Liver (tissue), 9 donors: ENCODE results near the gene UNC79. TPM values are rescaled to one million over a fixed set of nuclear protein-coding genes. Genes with fewer than 3 reads are reported as not detected.

Experiments used
- DNase-seq: peaks from one replicate; pipeline ENCODE4 v3.0.0-alpha.2; 2017; ENCODE audit warnings: low spot score
- H3K27ac ChIP-seq, 2 donors: one replicate each; pipeline ENCODE4 v1.7.0; 2013; ENCODE audit warnings: inconsistent platforms in 2 of 2, low read length in 2 of 2, control low read depth in 1 of 2, low read depth in 1 of 2, mild to moderate bottlenecking in 1 of 2
- H3K27me3 ChIP-seq, 4 donors: one replicate each; pipeline versions ENCODE4 v1.6.1 to v1.7.0; 2013; ENCODE audit warnings: low read length in 3 of 4, inconsistent platforms in 1 of 4, mild to moderate bottlenecking in 1 of 4, moderate library complexity in 1 of 4; ENCODE audit not compliant: control insufficient read depth in 4 of 4, insufficient read depth in 4 of 4
- H3K36me3 ChIP-seq, 4 donors: one replicate each; pipeline versions ENCODE4 v1.6.1 to v1.7.0; 2013; ENCODE audit warnings: low read length in 3 of 4, mild to moderate bottlenecking in 3 of 4, low read depth in 1 of 4, moderate library complexity in 1 of 4; ENCODE audit not compliant: control insufficient read depth in 4 of 4, insufficient read depth in 3 of 4
- H3K4me1 ChIP-seq, 4 donors: one replicate each; pipeline versions ENCODE4 v1.6.1 to v1.7.0; 2013; ENCODE audit warnings: low read length in 3 of 4, mild to moderate bottlenecking in 3 of 4, moderate library complexity in 1 of 4; ENCODE audit not compliant: control insufficient read depth in 4 of 4, insufficient read depth in 4 of 4
- H3K4me3 ChIP-seq, 3 donors: one replicate each; pipeline versions ENCODE4 v1.6.1 to v1.7.0; 2013; ENCODE audit warnings: low read length in 3 of 3, control low read depth in 1 of 3, low read depth in 1 of 3, mild to moderate bottlenecking in 1 of 3
- H3K9ac ChIP-seq, 2 donors: one replicate each; pipeline ENCODE4 v1.7.0; 2013; ENCODE audit warnings: low read length in 2 of 2, mild to moderate bottlenecking in 2 of 2, moderate library complexity in 2 of 2, control low read depth in 1 of 2, low read depth in 1 of 2
- H3K9me3 ChIP-seq, 4 donors: one replicate each; pipeline versions ENCODE4 v1.6.1 to v1.7.0; 2013; ENCODE audit warnings: low read length in 3 of 4; ENCODE audit not compliant: control insufficient read depth in 4 of 4
- EGR1 ChIP-seq, 2 donors: IDR thresholded peaks; 2 replicates each; pipeline ENCODE4 v1.6.1; 2016 to 2018; ENCODE audit warnings: antibody characterized with exemption in 2 of 2, low read depth in 2 of 2
- FOXA1 ChIP-seq: IDR thresholded peaks from 2 replicates; pipeline ENCODE4 v1.6.1; 2016; ENCODE audit warnings: antibody characterized with exemption
- FOXA2 ChIP-seq: IDR thresholded peaks from 2 replicates; pipeline ENCODE4 v1.6.1; 2016; ENCODE audit warnings: antibody characterized with exemption
- GABPA ChIP-seq, 2 donors: IDR thresholded peaks in 1 of 2; conservative IDR thresholded peaks in 1 of 2; 2 replicates each; pipeline ENCODE4 v1.6.1; 2016; ENCODE audit warnings: antibody characterized with exemption in 2 of 2, mild to moderate bottlenecking in 1 of 2, moderate library complexity in 1 of 2
- HNF4A ChIP-seq, 2 donors: conservative IDR thresholded peaks; 2 replicates each; pipeline ENCODE4 v1.6.1; 2016; ENCODE audit warnings: antibody characterized with exemption in 2 of 2, mild to moderate bottlenecking in 2 of 2
- HNF4G ChIP-seq: IDR thresholded peaks from 2 replicates; pipeline ENCODE4 v1.6.1; 2016; ENCODE audit warnings: antibody characterized with exemption
- JUND ChIP-seq, 2 donors: IDR thresholded peaks; 2 replicates each; pipeline ENCODE4 v1.6.1; 2016; ENCODE audit warnings: antibody characterized with exemption in 2 of 2
- NR2F2 ChIP-seq: IDR thresholded peaks from 2 replicates; pipeline ENCODE4 v1.6.1; 2016; ENCODE audit warnings: antibody characterized with exemption
- RAD21 ChIP-seq, 2 donors: IDR thresholded peaks; 2 replicates each; pipeline ENCODE4 v1.6.1; 2016; ENCODE audit warnings: antibody characterized with exemption in 2 of 2, mild to moderate bottlenecking in 2 of 2
- RXRA ChIP-seq, 2 donors: IDR thresholded peaks; 2 replicates each; pipeline ENCODE4 v1.6.1; 2017 to 2018; ENCODE audit warnings: antibody characterized with exemption in 2 of 2, mild to moderate bottlenecking in 1 of 2
- SP1 ChIP-seq: IDR thresholded peaks from 2 replicates; pipeline ENCODE4 v1.6.1; 2018; ENCODE audit warnings: antibody characterized with exemption, mild to moderate bottlenecking
- YY1 ChIP-seq: IDR thresholded peaks from 2 replicates; pipeline ENCODE4 v1.6.1; 2016; ENCODE audit warnings: antibody characterized with exemption, mild to moderate bottlenecking
- WGBS: extraction: QIAGEN DNeasy Blood & Tissue Kit; methylation state at CpG from one replicate; pipeline ENCODE4 v1.1.7; 2013; 5-methylcytosine and 5-hydroxymethylcytosine counted together
- polyA plus RNA-seq, 2 donors: library from polyadenylated mRNA; stranded (reverse) in 1 of 2; unstranded in 1 of 2; fragments of 200-250 nt in 1 of 2; fragments of >200 nt in 1 of 2; fragmentation: Nextera tagmentation in 1 of 2; extraction: Ambion mirVana in 1 of 2; gene quantifications; one replicate each; pipeline versions ENCODE4 v1.2.1 to v1.2.3, GENCODE V29; 2013 to 2015
- total RNA-seq, 2 donors: library from RNA; depleted of rRNA; stranded (reverse); fragments of >200 nt; gene quantifications; one replicate each; pipeline ENCODE4 v1.2.3, GENCODE V29; 2014
- TF ChIP-seq, protein P1 (sequence below): IDR thresholded peaks from 2 replicates; pipeline ENCODE4 v1.6.1; 2016; ENCODE audit warnings: antibody characterized with exemption
- TF ChIP-seq, protein P2 (sequence below): fragments of 150-350 bp; IDR thresholded peaks from 2 replicates; pipeline ENCODE4 v1.5.1; 2017; ENCODE audit warnings: improper control_type of control experiment, low read depth, low read length; ENCODE audit not compliant: missing input control
- TF ChIP-seq, protein P3 (sequence below): IDR thresholded peaks from 2 replicates; pipeline ENCODE4 v1.6.1; 2016; ENCODE audit warnings: antibody characterized with exemption
- donor health status: healthy.
- donor health status: healthy.
- donor health status: healthy.
- donor health status: healthy.
- donor health status: healthy.

The UNC79 gene
- total and polyA plus RNA-seq, 4 donors: 0.01 to 0.08 (median 0.05) TPM; not detected in 1

DNA sequence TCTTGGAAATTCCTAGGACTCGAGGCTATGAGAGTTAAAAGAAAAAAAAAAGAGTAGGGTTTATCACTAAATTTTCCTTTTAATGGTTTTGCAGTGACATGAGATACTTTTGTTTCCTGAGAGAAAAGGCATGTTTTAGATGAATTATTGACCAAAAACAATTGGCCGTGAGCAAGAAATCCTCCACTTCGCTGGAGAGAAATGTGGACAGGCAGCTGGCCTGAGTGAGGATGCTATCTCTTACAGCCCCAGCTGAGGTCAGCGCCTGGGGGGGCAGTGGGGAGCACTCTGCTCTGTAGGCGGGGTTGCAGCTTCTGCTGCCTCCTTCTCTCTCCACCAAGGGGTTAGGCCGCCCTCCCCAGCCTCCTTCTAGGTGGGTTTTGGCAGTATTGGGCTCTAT lies 302.9 kb downstream of the UNC79 start:
- no peak for DNase-seq
- no peak overlapping the region for H3K4me3 ChIP-seq
- no peak overlapping the region for H3K9ac ChIP-seq
- no peak overlapping the region for H3K27ac ChIP-seq
- TF ChIP-seq, protein P1, sequence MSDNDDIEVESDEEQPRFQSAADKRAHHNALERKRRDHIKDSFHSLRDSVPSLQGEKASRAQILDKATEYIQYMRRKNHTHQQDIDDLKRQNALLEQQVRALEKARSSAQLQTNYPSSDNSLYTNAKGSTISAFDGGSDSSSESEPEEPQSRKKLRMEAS: no peak
- H3K27me3 ChIP-seq: no peaks in the 10 kb centered on the region
- 72% methylated on average over 6 of the region's 6 CpGs for WGBS
- no peaks in the 10 kb centered on the region for H3K36me3 ChIP-seq
- H3K9me3 ChIP-seq: no peaks in the 10 kb centered on the region
- no peaks in the 10 kb centered on the region for H3K4me1 ChIP-seq

DNA sequence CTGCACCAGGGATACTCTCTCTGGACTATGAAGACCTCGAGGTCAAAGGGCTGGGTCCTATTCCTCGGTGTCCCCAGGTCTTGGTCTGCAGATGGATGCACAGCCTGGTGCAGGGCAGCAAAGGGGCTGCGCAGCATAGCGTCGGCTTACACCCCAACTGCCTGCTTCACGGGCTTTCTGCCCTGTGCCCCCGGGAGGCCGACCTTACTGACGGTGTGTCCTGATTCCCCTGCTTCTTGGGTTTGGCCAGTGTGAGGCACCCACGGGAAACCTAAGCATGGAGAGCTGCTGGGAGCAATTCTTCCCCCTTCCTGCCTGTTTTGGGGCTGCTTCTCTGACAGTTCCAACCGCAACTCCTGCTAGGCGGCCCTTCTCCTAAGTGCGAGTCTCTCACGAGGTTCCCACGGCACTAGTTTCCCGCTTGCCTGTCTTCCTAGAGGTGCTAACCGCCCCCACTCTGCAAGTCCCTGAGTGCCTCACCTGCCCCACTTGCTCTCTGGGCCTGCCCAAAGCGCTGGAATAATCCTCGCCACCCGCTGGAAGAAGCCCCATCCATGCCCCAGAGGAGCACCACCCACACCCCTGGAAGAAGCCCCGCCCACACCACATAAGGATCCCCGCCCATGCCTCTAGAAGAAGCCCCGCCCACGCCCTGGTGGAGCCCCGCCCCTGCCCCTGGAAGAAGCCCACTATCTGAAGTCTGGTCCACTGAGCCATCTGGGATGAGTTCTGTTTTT lies 303.5 kb downstream of the UNC79 start:
- H3K27me3 ChIP-seq: no peaks in the 10 kb centered on the region
- H3K4me1 ChIP-seq: no peaks in the 10 kb centered on the region
- 84% methylated on average over 25 of the region's 25 CpGs for WGBS
- no peak overlapping the region for H3K9ac ChIP-seq
- DNase-seq: peak; percentile 76
- no peak overlapping the region for H3K27ac ChIP-seq
- no peaks in the 10 kb centered on the region for H3K9me3 ChIP-seq
- TF ChIP-seq SP1 (no peak), HNF4A (conservative IDR thresholded peaks at IDR 0.05) (no peak), GABPA (IDR thresholded peaks at IDR 0.05 in 1 of 2, conservative IDR thresholded peaks at IDR 0.05 in 1 of 2) (no peak), JUND (IDR thresholded peaks at IDR 0.05) (no peak), NR2F2 (no peak)
- TF ChIP-seq, protein P2, sequence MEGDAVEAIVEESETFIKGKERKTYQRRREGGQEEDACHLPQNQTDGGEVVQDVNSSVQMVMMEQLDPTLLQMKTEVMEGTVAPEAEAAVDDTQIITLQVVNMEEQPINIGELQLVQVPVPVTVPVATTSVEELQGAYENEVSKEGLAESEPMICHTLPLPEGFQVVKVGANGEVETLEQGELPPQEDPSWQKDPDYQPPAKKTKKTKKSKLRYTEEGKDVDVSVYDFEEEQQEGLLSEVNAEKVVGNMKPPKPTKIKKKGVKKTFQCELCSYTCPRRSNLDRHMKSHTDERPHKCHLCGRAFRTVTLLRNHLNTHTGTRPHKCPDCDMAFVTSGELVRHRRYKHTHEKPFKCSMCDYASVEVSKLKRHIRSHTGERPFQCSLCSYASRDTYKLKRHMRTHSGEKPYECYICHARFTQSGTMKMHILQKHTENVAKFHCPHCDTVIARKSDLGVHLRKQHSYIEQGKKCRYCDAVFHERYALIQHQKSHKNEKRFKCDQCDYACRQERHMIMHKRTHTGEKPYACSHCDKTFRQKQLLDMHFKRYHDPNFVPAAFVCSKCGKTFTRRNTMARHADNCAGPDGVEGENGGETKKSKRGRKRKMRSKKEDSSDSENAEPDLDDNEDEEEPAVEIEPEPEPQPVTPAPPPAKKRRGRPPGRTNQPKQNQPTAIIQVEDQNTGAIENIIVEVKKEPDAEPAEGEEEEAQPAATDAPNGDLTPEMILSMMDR: no peak
- TF ChIP-seq, protein P3, sequence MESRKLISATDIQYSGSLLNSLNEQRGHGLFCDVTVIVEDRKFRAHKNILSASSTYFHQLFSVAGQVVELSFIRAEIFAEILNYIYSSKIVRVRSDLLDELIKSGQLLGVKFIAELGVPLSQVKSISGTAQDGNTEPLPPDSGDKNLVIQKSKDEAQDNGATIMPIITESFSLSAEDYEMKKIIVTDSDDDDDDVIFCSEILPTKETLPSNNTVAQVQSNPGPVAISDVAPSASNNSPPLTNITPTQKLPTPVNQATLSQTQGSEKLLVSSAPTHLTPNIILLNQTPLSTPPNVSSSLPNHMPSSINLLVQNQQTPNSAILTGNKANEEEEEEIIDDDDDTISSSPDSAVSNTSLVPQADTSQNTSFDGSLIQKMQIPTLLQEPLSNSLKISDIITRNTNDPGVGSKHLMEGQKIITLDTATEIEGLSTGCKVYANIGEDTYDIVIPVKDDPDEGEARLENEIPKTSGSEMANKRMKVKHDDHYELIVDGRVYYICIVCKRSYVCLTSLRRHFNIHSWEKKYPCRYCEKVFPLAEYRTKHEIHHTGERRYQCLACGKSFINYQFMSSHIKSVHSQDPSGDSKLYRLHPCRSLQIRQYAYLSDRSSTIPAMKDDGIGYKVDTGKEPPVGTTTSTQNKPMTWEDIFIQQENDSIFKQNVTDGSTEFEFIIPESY: no peak
- H3K36me3 ChIP-seq: no peaks in the 10 kb centered on the region
- H3K4me3 ChIP-seq: no peak overlapping the region

DNA sequence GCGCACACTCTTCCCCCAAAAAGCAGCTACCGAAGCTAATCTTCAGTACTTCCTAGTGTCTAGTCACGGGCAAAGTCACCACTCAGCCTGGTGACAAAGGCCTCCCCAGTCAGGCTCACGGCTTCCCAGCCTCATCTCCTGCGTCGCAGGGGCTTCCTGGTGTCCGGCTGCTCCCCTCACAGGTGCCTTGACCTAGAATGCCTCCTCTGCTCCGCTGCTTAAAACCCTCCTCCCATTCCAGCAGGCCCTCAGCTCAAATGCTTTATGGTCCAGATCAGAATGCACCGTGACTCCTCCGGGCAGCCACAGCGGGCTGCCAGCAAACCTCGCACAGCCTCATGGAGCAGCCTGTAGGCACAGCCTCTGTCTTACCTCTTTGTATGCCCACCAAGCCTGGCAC lies 304.5 kb downstream of the UNC79 start:
- Histone ChIP-seq H3K9ac (no peak overlapping the region), H3K4me1 (no peaks in the 10 kb centered on the region), H3K27ac (no peak overlapping the region), H3K27me3 (no peaks in the 10 kb centered on the region), H3K9me3 (no peaks in the 10 kb centered on the region), H3K4me3 (no peak overlapping the region), H3K36me3 (no peaks in the 10 kb centered on the region)
- no peak for DNase-seq
- TF ChIP-seq JUND (IDR thresholded peaks at IDR 0.05) (no peak), FOXA2 (no peak), EGR1 (IDR thresholded peaks at IDR 0.05; ENCODE audit: low read depth in 2 of 2) (no peak), RXRA (IDR thresholded peaks at IDR 0.05) (no peak), YY1 (no peak), SP1 (no peak), NR2F2 (no peak), FOXA1 (no peak), GABPA (IDR thresholded peaks at IDR 0.05 in 1 of 2, conservative IDR thresholded peaks at IDR 0.05 in 1 of 2) (no peak), RAD21 (IDR thresholded peaks at IDR 0.05) (no peak), HNF4G (no peak)
- TF ChIP-seq, protein P3: no peak
- TF ChIP-seq, protein P2: no peak
- WGBS: 85% methylated on average over 12 of the region's 12 CpGs
